Stimulated activated CD8-positive, alpha-beta memory T cell treated with anti-CD3 and anti-CD28 coated beads, Interleukin-12 subunit alpha, Interleukin-12 subunit beta, amount 100 ng/mL, for 24 hours (primary cell): ENCODE results near the gene LRPPRC.
"Not testable (repeated sequence)": the region's sequence is repeated elsewhere in the genome, so short reads cannot be mapped to it uniquely, and the experiment has no call there.

Source experiments
- DNase-seq: peaks from one replicate; pipeline ENCODE4 v3.0.0-alpha.2; 2020; ENCODE audit errors: extremely low read depth

Gene LRPPRC

DNA sequence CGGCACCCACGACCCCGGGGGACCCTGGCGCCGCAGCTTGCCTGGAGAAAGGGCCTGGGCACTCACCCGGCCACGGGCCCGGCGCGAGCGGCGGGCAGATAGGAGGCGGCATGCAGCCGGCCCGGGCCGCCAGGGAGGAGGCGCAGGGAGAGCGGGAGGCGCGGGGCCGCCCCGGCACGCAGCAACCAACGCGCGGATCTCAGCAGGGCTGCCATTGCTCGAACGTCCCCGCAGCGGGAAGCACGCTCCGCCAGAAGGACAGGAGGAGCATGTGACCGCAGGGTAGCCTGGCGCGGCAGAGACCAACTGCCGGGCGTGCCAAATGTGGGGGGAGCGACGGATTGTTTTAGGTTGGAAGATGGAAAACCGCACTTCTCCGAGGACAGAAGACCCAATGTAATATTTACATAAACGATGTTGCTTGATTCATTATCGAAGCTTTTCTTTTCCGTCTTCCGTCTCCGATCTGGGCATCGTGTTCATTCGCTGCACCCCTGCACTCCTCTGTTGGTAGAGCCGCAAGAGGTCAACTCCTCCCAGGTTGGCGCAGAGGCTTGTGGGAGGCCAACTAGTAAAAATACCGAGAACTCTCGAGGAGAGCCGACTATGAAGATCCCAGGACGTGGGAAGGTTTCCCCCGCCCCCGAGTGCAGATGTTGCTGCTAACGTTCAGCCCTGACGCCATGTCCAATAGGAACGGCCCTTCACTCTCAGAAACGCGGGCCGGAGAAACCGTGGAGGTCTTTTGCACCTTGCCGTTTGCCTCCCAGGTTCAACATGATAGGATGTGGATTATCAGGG is at the start of gene LRPPRC:
LRPPRC (minus strand) TSS at position 257 of the 801 bp plus-strand sequence; CDS start at position 215, 42 bp downstream.
- peak; percentile 83 for DNase-seq

DNA sequence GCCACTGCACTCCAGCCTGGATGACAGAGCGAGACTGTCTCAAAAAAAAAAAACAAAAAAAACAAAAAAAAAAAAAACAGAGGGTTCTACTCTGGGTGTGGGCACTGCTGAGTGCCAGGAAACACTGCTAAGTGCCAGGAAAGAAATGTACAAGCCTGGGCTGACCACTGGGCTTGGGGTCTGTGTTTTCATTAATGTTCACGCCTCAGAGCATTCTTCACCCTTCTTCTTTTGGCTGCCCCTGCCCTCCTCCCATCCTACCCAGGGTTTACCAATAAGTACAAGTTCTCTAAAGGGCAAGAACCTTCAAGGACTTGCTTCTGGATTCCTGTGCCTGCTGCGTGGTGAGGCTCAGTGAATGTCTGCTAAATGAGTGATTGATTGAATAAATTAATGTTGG is 49.3 kb upstream of the LRPPRC start:
- no peak for DNase-seq

DNA sequence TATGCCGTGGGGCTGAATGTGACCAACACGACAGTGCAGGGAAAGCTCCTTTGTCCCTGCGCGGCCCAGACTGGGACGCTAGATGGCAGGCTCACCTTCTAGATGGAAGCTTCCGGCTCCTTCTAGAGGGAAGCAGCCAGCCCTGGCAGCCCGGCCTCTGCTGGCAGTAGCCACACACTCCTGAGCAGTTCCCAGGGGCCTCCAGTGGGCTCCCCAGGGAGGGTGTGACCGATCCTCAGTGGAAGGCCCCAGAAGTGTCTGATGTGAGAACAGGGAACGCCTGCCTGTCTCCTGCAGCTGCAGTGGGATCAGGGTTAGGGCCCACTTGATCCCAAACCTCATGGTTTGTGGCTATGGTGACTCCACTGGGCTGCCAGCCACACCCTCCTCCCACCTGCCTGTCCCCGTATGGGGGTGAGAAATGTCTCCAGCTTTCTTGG is 48.5 kb upstream of the LRPPRC start:
- peak; percentile 46 for DNase-seq

DNA sequence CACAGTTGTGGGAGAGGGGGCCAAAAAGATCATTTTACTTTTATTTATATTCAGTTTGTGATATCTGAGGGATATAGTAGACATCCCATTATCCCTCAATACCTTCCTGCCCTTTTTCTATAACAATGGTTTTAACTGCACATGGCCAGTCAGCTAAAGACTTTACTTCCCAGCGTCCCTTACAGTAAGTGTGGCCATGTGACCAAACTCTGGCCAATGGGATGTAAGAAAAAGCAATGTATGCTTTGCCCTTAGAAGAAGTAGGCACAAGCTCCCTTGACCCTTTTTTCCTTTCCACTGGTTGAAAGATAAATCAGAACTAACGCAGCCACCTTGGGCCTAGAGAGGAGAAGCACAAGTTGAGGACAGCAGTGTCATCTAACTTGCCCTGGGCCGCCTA is 44.6 kb upstream of the LRPPRC start:
- DNase-seq, result no peak

DNA sequence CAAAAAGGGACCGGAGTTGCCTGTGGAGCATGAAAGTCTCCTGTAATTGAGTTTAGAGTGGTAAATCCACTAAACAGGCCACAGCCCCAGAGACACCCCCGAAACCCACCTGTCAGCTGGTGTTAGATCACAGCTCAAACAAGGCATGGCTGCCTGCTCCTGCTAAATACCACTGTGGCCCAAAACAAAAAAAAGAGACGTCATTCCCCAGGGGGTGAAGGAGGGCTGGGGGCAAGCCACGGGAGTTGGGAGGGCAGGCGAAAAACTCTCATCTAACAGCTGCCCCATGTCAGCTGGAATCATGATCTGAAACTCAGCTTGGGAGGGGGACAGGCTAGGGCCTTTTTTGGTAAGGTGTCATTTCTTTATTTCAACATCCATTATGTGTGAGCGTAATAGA is 42.5 kb upstream of the LRPPRC start:
- DNase-seq, result no peak

DNA sequence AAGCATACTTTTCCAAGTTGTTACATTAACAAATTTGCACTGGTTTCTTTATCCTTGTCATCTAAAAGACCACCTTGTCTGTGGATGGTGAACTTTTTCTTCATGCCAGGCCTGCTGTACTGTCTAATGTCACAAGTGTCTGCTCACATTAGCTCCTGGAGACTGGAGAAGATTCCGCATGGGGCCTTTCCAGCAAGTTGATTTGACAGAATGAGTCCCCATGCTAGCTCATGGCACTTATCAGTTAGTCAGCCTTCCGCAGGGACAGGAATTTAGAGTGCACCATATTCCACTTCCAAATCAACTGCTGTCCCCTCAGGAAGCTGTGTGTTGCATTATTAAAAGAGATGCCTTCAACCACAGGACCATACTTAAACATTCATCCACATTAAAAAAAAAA is 41.4 kb upstream of the LRPPRC start:
- DNase-seq, result no peak

DNA sequence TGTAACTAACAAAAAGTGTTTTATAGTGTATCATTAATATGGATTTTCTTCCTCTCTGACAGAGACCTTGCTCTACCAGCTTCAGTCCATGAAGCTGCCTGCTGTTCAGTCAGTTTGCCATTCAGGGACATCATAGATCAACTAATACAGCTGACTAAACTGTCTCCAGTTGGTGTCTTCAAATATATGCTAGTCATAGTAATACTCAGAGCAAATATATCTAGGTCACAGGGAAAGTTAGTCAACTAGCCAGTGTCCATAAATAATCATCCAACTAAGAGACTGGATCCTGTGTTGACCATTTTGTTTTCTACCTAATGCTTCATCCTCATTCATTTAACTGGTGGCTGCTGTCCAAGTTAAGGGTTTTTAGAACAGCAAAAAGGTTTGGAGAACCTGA is 38.2 kb upstream of the LRPPRC start:
- no peak for DNase-seq

DNA sequence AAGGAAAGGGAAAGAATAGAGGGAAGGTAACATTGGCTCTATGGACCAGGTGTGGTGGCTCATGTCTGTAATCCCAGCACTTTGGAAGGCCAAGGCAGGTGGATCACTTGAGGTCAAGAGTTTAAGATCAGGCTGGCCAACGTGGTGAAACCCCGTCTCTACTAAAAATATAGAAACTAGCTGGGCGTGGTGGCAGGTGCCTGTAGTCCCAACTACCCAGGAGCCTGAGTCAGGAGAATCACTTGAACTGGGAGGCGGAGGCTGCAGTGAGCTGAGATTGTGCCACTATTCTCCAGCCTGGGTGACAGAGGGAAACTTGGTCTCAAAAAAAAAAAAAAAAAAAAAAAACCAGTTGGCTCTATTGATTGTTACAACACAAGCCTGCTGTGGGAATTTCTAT is 31.3 kb upstream of the LRPPRC start:
- not testable (repeated sequence) for DNase-seq

DNA sequence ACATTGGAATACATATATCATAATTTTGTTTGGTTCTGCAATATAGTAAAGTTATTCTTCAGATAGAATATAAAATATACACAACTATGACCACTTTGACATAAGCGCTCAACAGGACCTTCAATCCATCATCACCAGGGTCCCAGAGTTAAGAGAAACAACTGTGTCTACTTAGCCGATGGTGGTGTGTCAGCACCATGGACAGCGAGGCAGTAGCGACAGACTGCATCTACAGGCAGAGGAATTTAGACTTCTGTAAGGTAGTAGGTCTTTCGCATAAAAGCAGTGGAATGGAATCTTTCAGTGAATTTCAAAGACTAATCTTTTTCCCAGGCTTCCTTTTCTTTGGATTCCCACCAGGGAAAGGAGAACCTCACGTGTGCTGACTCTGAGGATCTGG is 20.5 kb upstream of the LRPPRC start:
- no peak for DNase-seq

DNA sequence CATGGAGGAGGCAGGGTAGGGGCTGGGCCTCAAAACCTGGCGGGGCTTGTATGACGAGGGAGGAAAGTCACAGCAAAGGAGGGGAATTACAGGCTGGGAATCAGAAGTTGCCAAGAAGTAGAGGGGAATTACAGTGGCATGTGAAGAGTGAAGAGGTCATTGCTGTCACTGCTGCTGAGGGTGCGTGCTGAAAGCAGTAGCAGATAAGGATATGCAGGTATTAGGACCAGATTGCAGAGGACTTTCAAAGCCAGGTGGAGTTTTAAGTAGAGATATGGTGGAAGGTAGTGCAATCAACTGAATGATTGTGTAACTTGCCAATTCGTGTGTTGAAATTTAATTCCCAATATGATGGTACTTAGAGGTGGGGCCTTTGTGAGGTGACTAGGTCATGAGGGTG is 19.4 kb upstream of the LRPPRC start:
- no peak for DNase-seq

DNA sequence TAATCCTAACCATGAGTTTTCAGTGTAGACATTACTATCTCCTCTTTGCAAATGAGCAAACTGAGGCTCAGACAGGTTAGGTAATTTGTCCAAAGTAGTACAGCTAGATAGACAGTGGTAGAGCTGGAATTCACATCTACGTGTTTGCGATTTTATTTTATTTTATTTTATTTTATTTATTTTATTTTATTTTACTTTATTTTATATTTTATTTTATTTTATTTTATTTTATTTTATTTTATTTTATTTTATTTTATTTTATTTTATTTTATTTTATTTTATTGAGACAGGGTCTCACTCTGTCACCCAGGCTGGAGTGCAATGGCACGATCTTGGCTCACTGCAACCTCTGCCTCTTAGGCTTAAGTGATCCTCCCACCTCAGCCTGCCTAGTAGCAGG is 17.4 kb upstream of the LRPPRC start:
- DNase-seq, result not testable (repeated sequence)

DNA sequence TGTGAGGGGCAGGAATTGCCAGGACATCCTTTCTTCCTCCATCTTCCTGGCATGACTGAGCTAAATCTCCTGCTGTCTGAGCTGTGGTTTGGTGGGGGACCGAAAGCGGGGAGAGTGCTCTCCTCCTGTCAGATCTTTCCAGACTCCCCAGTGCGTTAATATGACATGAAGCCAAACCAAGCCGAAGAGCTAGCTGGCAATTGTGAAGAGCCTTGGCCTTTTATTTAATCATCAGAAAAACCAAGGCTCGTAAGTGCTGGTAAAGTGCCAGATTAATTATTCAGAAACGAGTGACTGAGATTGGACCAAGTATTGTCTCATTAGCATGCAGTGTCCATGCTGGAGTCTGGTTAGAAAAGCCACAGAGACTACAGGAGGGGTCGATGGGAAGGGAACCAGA is 14.5 kb upstream of the LRPPRC start:
- DNase-seq, result no peak

DNA sequence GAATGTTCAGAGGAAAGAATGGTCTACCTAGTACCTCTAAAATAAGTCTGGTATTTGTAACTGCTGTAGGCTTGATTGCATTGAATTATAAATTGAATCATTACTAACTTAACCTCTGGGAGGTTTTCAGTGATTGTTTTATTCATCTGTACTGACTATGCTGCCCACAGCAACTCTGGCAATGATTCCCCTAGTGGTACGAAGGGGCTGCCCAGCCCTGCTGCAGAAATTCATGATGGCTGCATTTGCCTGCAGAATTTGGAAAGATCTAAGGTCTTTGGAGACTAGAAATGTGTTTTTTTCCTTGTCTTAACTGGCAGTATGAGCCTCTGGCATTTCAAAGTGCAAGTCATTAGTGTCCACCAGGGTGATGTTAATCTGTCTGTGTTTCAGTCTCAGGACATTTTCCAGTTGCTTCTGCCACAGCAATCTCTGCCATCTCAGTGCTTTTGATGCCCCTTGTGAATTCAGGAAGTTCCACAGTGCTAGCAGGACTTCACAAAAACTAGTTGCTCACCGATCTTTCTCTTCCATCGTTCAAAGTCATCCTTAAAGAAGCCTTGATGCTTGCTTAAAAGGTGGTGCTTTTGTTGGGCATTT is 13.4 kb upstream of the LRPPRC start:
- DNase-seq, result no peak

DNA sequence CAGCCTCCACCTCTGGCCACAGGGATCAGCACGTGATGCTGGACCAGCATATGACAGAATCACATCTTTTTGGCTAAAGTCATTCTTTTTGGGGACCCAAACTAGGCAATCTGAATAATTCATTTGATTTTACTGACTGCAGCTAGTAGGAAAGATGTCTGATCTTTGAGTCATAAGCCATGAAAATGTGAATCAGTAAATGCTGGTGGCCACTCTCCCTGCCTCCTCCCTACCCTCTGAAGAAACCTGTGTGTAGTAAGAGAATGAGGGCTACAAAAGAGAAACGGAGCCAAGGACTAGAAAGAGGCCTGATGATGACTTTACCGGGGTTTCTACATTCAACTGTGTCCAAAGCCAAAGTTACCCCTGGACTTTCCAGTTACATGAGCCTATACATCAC is 10.1 kb upstream of the LRPPRC start:
- no peak for DNase-seq

DNA sequence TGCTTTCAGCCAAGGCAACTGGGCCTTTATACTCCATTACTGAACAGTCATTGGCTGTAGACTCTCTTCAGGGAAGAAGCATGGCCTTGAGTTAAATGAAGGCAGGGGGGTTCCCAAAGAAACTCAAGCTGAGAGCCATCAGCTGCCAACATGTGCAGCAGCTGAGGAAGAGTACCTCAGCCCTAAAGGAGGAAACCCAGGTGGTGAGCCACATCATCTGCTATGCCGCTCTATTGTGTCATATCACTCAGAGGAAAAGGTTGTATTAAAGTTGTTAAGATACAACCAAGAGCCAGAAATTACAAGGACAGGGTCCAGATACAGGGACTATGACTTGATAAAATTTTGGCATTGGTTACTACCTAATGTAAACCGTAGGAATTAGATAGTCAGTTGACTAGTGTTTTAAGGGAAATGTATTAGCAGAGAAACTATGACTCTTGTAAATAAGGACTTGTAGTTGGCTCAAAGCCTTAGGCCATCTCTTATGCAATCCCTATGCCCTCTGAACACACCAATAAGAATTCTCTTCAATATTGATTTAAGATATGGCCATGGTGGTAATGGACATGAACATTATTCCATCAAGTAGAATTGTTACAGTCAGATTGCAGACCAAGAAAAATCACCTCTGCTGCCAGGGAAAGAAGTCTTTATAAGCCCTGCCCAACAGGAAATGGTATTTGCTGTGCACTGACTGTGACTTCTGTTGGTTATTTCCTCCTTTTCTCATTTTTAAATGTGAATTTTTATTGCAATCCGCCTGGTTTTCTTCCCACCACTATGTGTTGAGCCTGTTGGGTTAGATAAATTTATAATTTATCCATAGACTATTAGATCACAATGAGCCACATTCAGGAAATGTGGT is 9.2 kb upstream of the LRPPRC start:
- no peak for DNase-seq

DNA sequence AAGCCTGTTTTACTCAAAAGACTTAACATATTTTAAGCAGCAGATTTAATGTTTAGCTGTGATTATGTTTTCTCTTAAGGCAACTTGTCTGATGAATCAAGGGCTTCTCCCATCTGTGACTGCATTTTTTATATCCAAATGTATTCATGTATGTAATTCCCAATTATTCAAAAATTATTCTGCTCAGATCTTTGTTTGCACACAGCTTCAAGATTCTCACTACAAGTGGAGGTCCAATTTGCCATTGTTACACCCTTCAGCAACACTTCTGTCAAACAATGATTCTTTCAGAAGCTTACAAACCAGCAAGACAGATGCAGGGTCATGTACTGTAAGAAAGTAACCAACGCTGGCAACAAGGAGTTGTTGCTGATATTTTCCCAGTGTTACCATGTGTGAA is 5.9 kb upstream of the LRPPRC start:
- DNase-seq, result no peak

DNA sequence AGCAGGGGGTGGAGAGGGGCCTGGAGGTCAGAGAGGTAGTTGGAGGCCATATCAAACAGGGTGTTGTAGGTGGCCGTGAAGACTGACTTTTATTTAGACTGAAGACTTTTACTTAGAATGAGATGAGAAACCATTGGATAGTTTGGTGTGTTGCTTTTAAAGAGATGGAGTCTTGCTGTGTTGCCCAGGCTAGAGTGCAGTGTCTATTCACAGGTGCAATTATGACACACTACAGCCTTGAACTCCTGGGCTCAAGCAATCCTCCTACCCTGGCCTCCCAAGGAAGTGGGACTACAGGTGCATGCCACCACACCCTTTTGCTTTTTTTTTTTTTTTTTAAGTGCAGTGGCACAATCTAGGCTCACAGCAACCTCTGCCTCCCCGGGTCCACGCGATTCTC is 2.5 kb upstream of the LRPPRC start:
- DNase-seq, result no peak

DNA sequence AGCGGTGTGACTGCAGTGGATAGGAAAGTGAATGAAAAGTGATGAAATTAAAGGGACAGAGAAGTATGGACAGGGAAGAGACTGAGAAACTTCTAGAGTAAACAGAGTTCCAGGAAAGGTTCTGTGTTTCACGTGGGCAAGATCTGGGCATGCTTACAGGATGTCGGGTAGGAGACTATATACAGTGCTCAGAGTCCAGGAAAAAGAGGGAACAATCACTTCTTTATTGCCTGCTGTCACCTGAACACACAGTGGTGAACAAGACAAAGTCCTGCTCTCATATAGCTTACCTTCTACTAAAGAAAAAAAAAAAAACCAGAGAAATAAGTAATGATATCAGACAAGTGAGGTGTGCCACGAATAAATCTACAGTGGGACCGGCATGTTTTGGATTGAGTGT is 2.4 kb downstream of the LRPPRC start:
- no peak for DNase-seq

DNA sequence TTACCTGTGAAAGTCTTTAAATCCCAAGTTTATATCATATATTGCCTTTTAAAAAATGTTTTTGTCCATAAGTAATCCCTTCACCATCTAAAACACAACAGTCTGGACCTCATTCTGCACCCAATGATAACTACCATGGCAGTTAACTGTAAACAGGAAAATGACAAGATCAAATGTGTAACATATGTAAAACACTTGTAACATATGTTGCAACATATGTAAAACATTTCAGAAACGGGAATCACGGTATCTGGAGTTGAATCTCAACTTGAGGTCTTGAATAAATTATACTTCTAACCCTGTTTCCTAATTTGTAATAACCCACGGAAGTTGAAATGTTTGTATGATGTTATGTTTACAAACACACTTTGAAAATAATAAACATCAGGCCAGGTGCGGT is 6.2 kb downstream of the LRPPRC start:
- no peak for DNase-seq

DNA sequence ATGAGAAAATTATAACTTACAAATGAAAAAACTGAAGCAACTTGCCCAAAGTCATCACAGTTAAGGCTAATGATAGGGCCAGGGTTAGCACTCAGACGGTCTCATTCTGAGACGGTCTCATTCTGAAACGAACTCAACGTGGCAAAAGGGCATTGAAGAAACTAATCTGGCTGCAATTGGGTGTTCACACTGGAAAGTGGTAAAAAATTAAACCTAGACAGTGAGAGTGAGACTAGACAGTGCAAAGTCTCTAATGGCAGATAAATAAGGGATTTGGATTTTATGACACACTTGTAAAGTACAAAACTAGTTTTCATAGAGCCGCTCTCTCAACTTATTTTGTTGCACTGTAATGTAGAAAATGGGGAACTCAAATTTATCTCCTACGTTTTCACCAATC is 9.2 kb downstream of the LRPPRC start:
- no peak for DNase-seq

DNA sequence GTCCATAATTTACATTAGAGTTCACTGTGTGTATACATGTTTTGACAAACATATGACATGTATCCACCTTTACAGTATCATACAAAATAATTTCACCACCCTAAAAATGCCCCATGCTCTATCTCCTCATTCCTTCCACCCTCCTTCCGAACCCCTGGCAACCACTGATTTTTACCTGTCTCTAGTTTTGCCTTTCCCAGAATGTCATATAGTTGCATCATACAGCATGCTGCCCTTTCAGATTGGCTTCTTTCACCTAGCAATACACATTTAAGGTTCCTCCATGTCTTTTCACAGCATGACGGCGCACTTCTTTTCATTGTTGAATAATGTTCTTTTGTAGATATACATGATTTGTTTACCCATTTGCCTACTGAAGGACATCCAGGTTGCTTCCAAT is 10.4 kb downstream of the LRPPRC start:
- DNase-seq, result no peak

DNA sequence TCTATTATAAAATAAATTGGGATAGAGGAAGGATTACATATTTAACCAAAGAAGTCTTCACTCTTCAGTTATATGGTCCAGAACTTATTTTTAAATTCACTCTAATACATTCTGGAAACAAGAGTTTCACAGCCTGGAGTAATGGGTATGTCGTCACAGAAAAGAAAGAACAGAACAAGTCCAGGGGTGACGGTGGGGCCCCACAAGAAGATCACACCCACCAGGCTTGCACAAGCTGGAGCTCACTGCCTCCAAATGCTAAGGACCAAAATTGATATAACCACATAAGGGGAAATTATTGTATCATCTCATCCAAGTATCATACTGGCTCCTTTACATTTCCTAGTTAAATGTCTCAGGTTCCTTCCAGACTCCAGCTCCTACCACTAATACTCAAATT is 11.3 kb downstream of the LRPPRC start:
- no peak for DNase-seq

DNA sequence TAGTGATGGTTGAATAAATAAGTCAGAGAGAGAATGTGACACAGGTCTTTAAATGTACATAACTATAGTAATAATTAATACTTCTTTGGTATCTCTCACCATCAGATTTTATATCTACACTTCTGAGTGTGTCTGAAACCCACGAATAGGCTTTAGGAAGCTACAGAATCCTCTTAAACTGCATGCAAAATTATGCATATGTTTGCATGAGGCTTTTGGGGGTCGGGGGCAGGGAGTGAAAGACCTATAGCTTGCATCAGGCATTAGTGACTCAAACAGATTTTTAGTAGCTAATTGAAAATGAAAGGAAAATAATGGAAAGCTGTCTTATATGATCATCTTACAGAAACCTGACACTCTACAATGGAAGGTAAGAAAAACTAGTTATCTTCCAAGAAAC is 14.9 kb downstream of the LRPPRC start:
- DNase-seq, result no peak
